Parathyroid adenoma (tissue), 2 donors: ENCODE data around the gene PNMA8B.
A peak's percentile ranks its signal among the peaks of the same experiment; 100 is the strongest.
"Not testable (repeated sequence)": the region's sequence is repeated elsewhere in the genome, so short reads cannot be mapped to it uniquely, and the experiment has no call there.

ENCODE experiments used
- H2AFZ ChIP-seq: fragments of 300-600 bp; sonication (generic); one replicate; pipeline ENCODE4 v1.7.0; 2017; ENCODE audit warnings: antibody characterized with exemption, mild to moderate bottlenecking
- H3K27ac ChIP-seq: fragments of 300-600 bp; sonication (generic); one replicate; pipeline ENCODE4 v1.7.0; 2017
- H3K27me3 ChIP-seq: fragments of 300-600 bp; sonication (generic); one replicate; pipeline ENCODE4 v1.7.0; 2017; ENCODE audit warnings: low read length; ENCODE audit not compliant: control insufficient read depth, insufficient read depth
- H3K36me3 ChIP-seq: fragments of 300-600 bp; sonication (generic); one replicate; pipeline ENCODE4 v1.7.0; 2017; ENCODE audit warnings: low read length; ENCODE audit not compliant: control insufficient read depth, insufficient read depth
- H3K4me1 ChIP-seq: fragments of 300-600 bp; sonication (generic); one replicate; pipeline ENCODE4 v1.7.0; 2017; ENCODE audit warnings: control low read depth
- H3K4me2 ChIP-seq: fragments of 300-600 bp; sonication (generic); one replicate; pipeline ENCODE4 v1.7.0; 2017; ENCODE audit warnings: low read length
- H3K4me3 ChIP-seq: fragments of 300-600 bp; sonication (generic); one replicate; pipeline ENCODE4 v1.7.0; 2017; ENCODE audit warnings: low read depth, low read length
- H3K79me2 ChIP-seq: fragments of 300-600 bp; sonication (generic); one replicate; pipeline ENCODE4 v1.7.0; 2017; ENCODE audit warnings: control low read depth
- H3K9ac ChIP-seq: fragments of 300-600 bp; sonication (generic); one replicate; pipeline ENCODE4 v1.7.0; 2017; ENCODE audit warnings: mild to moderate bottlenecking
- H3K9me3 ChIP-seq: fragments of 300-600 bp; sonication (generic); one replicate; pipeline ENCODE4 v1.7.0; 2017; ENCODE audit warnings: low read length; ENCODE audit not compliant: control insufficient read depth
- CTCF ChIP-seq: fragments of 300-600 bp; sonication (generic); IDR thresholded peaks from one replicate; pipeline ENCODE4 v1.7.0; 2017; ENCODE audit warnings: antibody characterized with exemption, mild to moderate bottlenecking
- donor health status: primary hyperparathyroidism.

Gene PNMA8B

DNA sequence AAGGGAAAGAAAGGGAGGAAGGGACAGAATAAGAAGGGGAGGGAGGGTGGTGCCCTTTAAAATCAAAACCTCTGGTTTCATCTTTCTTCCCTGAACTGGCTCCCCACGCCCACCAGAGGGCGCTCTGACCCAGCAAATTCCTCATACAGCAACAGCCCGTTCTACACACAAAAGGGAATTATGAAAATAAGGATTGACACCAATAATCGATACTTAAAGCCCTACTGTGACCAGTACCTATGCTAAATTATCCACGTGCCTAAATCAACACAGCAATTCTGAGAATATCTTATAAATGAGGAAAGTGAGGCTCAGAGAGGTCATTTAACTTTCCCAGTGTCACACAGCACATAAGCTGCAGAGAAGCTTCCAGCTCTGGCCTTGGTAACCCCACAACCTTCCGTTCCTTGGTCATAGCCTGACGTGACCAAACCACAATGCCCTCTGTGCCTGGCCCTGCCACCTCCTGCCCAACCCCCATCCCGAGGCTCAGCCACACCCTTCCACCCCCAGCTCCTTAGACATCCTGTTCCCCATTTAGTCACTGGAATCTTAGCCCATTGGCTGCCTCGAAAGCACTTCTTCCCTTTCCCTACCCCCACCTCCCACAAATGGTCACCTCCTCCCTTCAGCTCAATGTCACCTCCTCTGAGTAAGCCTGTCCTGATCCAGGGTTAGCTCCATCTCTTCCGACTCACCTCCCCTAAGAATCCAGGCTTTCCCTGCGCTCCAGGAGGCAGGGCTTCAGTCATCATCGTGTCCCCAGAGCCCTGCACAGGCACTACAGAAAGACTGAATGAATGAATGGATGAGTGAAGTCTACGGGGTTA is 34.2 kb upstream of the PNMA8B start:
- Histone ChIP-seq H3K4me2 (no peak overlapping the region), H3K27ac (no peak overlapping the region), H3K36me3 (no peaks in the 10 kb centered on the region), H3K4me1 (peaks cover 3% of the 10 kb centered on the region), H3K9ac (no peak overlapping the region), H3K9me3 (no peaks in the 10 kb centered on the region), H3K79me2 (no peaks in the 10 kb centered on the region), H3K27me3 (no peaks in the 10 kb centered on the region), H2AFZ (peak overlapping the region; percentile 29), H3K4me3 (no peak overlapping the region)
- TF ChIP-seq CTCF, result peak; percentile 96

GRCh38 chr19:46528601-46529590 is 33.2 kb upstream of the PNMA8B start:
- H3K27ac ChIP-seq, result no peak overlapping the region
- peaks cover 3% of the 10 kb centered on the region for H3K4me1 ChIP-seq
- H2AFZ ChIP-seq, result peak overlapping the region; percentile 29
- H3K4me2 ChIP-seq, result no peak overlapping the region
- H3K9me3 ChIP-seq, result no peaks in the 10 kb centered on the region
- no peaks in the 10 kb centered on the region for H3K27me3 ChIP-seq
- no peaks in the 10 kb centered on the region for H3K79me2 ChIP-seq
- TF ChIP-seq CTCF, result no peak
- no peaks in the 10 kb centered on the region for H3K36me3 ChIP-seq
- no peak overlapping the region for H3K9ac ChIP-seq
- no peak overlapping the region for H3K4me3 ChIP-seq

DNA sequence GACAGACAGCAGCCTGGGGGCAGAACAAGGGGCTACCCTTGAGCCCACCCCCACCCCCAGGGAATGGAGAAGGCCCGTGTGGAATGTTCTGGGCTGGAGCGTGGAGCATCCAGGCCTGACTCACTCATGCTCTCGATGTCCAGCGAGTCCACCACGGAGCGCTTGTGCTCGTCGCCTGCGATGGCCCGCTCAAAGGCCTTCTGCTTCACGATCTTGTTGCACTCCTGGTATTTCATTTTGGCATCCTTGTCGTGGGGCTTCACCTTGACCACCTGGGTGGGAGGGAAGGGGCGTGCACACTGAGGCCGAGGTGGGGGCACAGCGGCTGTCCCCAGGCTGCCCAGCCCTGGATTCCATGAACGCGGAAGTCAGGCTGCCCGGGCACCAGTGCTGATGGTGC is 31.1 kb upstream of the PNMA8B start:
- H3K4me2 ChIP-seq, H3K36me3 ChIP-seq, H3K4me3 ChIP-seq, H3K9me3 ChIP-seq, H2AFZ ChIP-seq, H3K79me2 ChIP-seq, H3K27me3 ChIP-seq, H3K27ac ChIP-seq, H3K4me1 ChIP-seq, H3K9ac ChIP-seq: not testable (repeated sequence)

GRCh38 chr19:46524308-46524707 is 28.6 kb upstream of the PNMA8B start:
- Histone ChIP-seq H3K4me2 (no peak overlapping the region), H3K79me2 (no peaks in the 10 kb centered on the region), H2AFZ (no peak overlapping the region), H3K36me3 (no peaks in the 10 kb centered on the region), H3K4me3 (no peak overlapping the region), H3K9me3 (no peaks in the 10 kb centered on the region), H3K9ac (no peak overlapping the region), H3K4me1 (no peaks in the 10 kb centered on the region), H3K27ac (no peak overlapping the region), H3K27me3 (no peaks in the 10 kb centered on the region)
- TF ChIP-seq CTCF, result no peak

DNA sequence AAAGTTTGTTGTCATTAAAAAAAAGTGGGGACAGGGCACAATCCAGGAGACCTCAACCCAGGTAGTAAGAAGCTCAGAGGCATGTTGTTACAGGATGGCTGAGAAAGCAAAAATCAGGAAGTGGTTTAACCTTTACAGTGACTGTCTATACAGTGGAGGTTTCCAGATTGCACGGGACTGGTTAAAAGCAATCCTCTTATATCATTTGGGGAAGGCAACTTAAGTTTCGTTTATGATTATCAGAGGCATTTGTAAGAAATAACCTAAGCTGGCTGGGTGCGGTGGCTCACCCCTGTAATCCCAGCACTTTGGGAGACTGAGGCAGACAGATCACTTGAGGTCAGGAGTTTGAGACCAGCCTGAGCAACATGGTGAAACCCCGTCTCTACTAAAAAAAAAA is 27.3 kb upstream of the PNMA8B start:
- H3K79me2 ChIP-seq, H3K9me3 ChIP-seq, H3K9ac ChIP-seq, H2AFZ ChIP-seq, H3K4me2 ChIP-seq, H3K4me1 ChIP-seq, H3K36me3 ChIP-seq, H3K27me3 ChIP-seq, H3K4me3 ChIP-seq, H3K27ac ChIP-seq: not testable (repeated sequence)
